HepG2 (cell line): ENCODE data around the gene MTCL1. TPM values are rescaled to one million over a fixed set of nuclear protein-coding genes. Genes with fewer than 3 reads are reported as not detected.

Source experiments
- ATAC-seq: fragments of 200-7000 bp; cut with Tn5 transposase; 3 replicates; pipeline ENCODE4 v1.9.1; 2020; ENCODE audit warnings: mild to moderate bottlenecking, moderate library complexity
- BruUV-seq: library from RNA; stranded (reverse); fragments of 400-500 nt; replicated peaks from 2 replicates; lab custom pipeline; 2021; lab: Mats Ljungman, UMichigan
- CTCF ChIA-PET: fragments of 300-600 bp; formaldehyde crosslinking; extraction: SDS; loops from one replicate; lab custom pipeline; 2021; ENCODE audit warnings: low total read pairs, inconsistent platforms, low intra/inter-chr PET ratio; lab: Yijun Ruan, JAX
- POLR2A ChIA-PET: fragments of 350-600 bp; sonication (Branson Sonifier 250); formaldehyde crosslinking; loops from one replicate; lab custom pipeline; 2020; ENCODE audit warnings: antibody characterized with exemption, inconsistent platforms; lab: Yijun Ruan, JAX
- DNase-seq: peaks from one replicate; pipeline ENCODE4 v3.0.0-alpha.2; 2015; ENCODE audit warnings: low spot score
- FAIRE-seq: peaks from 3 replicates; lab custom pipeline; 2011; peaks lifted over from hg19 to GRCh38; lab: Jason Lieb, UNC
- H2AFZ ChIP-seq: one replicate; pipeline ENCODE4 v1.6.1; 2011; ENCODE audit warnings: low read length, inconsistent platforms
- H3K27ac ChIP-seq: fragments of 300-600 bp; 3 replicates; pipeline ENCODE4 v1.8.0; 2011; ENCODE audit warnings: mixed run types, mild to moderate bottlenecking, mixed read lengths, low read length, inconsistent platforms; ENCODE audit not compliant: insufficient read depth; ENCODE audit errors: extremely low read length
- H3K27me3 ChIP-seq, 2 experiments: fragments of 200-600 bp in 1 of 2; 2 replicates in 1 of 2; 3 replicates in 1 of 2; pipeline versions ENCODE4 v1.6.0 to v1.8.0; 2011; ENCODE audit warnings: low read length in 2 of 2, mild to moderate bottlenecking in 2 of 2, moderate library complexity in 2 of 2, inconsistent platforms in 1 of 2; ENCODE audit not compliant: insufficient read depth in 2 of 2, control insufficient read depth in 1 of 2
- H3K36me3 ChIP-seq, 2 experiments: fragments of 200-600 bp in 1 of 2; replicated peaks in 1 of 2; 2 replicates in 1 of 2; 3 replicates in 1 of 2; pipeline versions ENCODE4 v1.5.1 to v1.8.0; 2011; ENCODE audit warnings: low read length in 2 of 2, inconsistent platforms in 1 of 2; ENCODE audit not compliant: insufficient read depth in 2 of 2, control insufficient read depth in 1 of 2
- H3K4me1 ChIP-seq: 2 replicates; pipeline ENCODE4 v1.5.1; 2012; ENCODE audit warnings: low read length, inconsistent platforms; ENCODE audit not compliant: insufficient read depth
- H3K4me2 ChIP-seq: 2 replicates; pipeline ENCODE4 v1.6.0; 2011; ENCODE audit warnings: low read depth, low read length, inconsistent platforms
- H3K4me3 ChIP-seq, 3 experiments: fragments of 200-600 bp in 1 of 3; sonication (generic), shearing (Covaris generic) in 1 of 3; replicated peaks in 1 of 3; 2 replicates each; pipeline ENCODE4 v1.5.1; 2011 to 2016; ENCODE audit warnings: low read length in 3 of 3, inconsistent platforms in 2 of 3, low read depth in 2 of 3, mild to moderate bottlenecking in 2 of 3, control low read depth in 1 of 3, mixed read lengths in 1 of 3; ENCODE audit not compliant: insufficient read depth in 1 of 3
- H3K79me2 ChIP-seq: one replicate; pipeline ENCODE4 v1.6.1; 2011; ENCODE audit warnings: low read length, inconsistent platforms; ENCODE audit not compliant: insufficient read depth
- H3K9ac ChIP-seq: 2 replicates; pipeline ENCODE4 v1.6.0; 2011; ENCODE audit warnings: mild to moderate bottlenecking, low read depth, low read length, inconsistent platforms; ENCODE audit not compliant: insufficient read depth
- H3K9me3 ChIP-seq: 2 replicates; pipeline ENCODE4 v1.5.1; 2012; ENCODE audit warnings: mild to moderate bottlenecking, low read length
- H4K20me1 ChIP-seq: 2 replicates; pipeline ENCODE4 v1.6.0; 2011; ENCODE audit warnings: inconsistent platforms, mild to moderate bottlenecking, low read length, moderate library complexity; ENCODE audit not compliant: insufficient read depth
- FOSL2 ChIP-seq: sonication (generic); formaldehyde crosslinking; IDR thresholded peaks from 2 replicates; pipeline ENCODE4 v1.4.0; 2020; ENCODE audit warnings: missing genetic modification reagents
- RXRA ChIP-seq: sonication (generic); formaldehyde crosslinking; IDR thresholded peaks from 2 replicates; pipeline ENCODE4 v1.5.1; 2020; ENCODE audit warnings: missing genetic modification reagents
- ZBTB43 ChIP-seq: sonication (generic); formaldehyde crosslinking; conservative IDR thresholded peaks from 2 replicates; pipeline ENCODE4 v1.4.0; 2020; ENCODE audit warnings: missing genetic modification reagents
- ZNF562 ChIP-seq: sonication (generic); formaldehyde crosslinking; IDR thresholded peaks from 2 replicates; pipeline ENCODE4 v1.8.0; 2022; ENCODE audit warnings: missing genetic modification reagents, borderline replicate concordance
- ZNF687 ChIP-seq: sonication (generic); formaldehyde crosslinking; IDR thresholded peaks from 2 replicates; pipeline ENCODE4 v1.5.1; 2020; ENCODE audit warnings: mild to moderate bottlenecking, missing genetic modification reagents, moderate library complexity
- WGBS: methylation state at CpG from one replicate; pipeline ENCODE4 v1.1.6; 2017; ENCODE audit warnings: low lambda C conversion rate; 5-methylcytosine and 5-hydroxymethylcytosine counted together
- in situ Hi-C: cut with HindIII; loops from 2 replicates; pipeline ENCODE4 v1.10.0; 2017; ENCODE audit warnings: low pct_unique_long_range_greater_than_20kb; ENCODE audit not compliant: extremely low pct_ligation_motif_present
- intact Hi-C: fragments of 100-400 bp; cut with micrococcal nuclease; formaldehyde crosslinking; loops from one replicate; pipeline ENCODE4 v1.10.0; 2022; ENCODE audit not compliant: unreplicated experiment
- polyA plus RNA-seq, 8 experiments: library from polyadenylated mRNA; depleted of rRNA in 3 of 8; stranded (reverse) in 7 of 8; unstranded in 1 of 8; fragments of >200 nt; fragmentation: Illumina TruSeq in 4 of 8; extraction: Trizol in 4 of 8; gene quantifications; 2 replicates each; pipeline versions ENCODE4 v1.2.1 to v1.2.3, GENCODE V29; 2011 to 2016; ENCODE audit warnings: low read depth in 4 of 8, missing spikeins in 1 of 8, mixed read lengths in 1 of 8; ENCODE audit not compliant: insufficient read depth in 1 of 8
- total RNA-seq, 5 experiments: library from RNA; depleted of rRNA; stranded (reverse); fragments of >200 nt; fragmentation: Illumina TruSeq; extraction: Trizol; gene quantifications; 2 replicates each; pipeline ENCODE4 v1.2.3, GENCODE V29; 2016; ENCODE audit warnings: low read depth in 1 of 5
- TF ChIP-seq, protein P1 (sequence below): sonication (generic); formaldehyde crosslinking; IDR thresholded peaks from 2 replicates; pipeline ENCODE4 v1.4.0; 2020; ENCODE audit warnings: missing genetic modification reagents
- TF ChIP-seq, protein P2 (sequence below): sonication (generic); formaldehyde crosslinking; IDR thresholded peaks from 2 replicates; pipeline ENCODE4 v1.5.1; 2020; ENCODE audit warnings: missing genetic modification reagents, mild to moderate bottlenecking, borderline replicate concordance
- TF ChIP-seq, protein P3 (sequence below): sonication (generic); formaldehyde crosslinking; IDR thresholded peaks from 2 replicates; pipeline ENCODE4 v1.4.0; 2020; ENCODE audit warnings: mild to moderate bottlenecking, low read depth, missing genetic modification reagents

Gene MTCL1
- total and polyA plus RNA-seq, 2 of the 13 experiments (the other 11 are each of a cell fraction or from before 2014, with no cell fraction given) = 3.1 to 3.2 TPM

GRCh38 chr18:8721716-8722115 is 16.4 kb downstream of the MTCL1 start:
- BruUV-seq = no TSS peak
- H3K27ac ChIP-seq = no peak overlapping the region
- no peaks in the 10 kb centered on the region; a peak in 1 of 5 replicates for H3K36me3 ChIP-seq
- no peaks in the 10 kb centered on the region for H3K79me2 ChIP-seq
- no peaks in the 10 kb centered on the region for H3K27me3 ChIP-seq
- H3K4me1 ChIP-seq = peaks cover 23% of the 10 kb centered on the region
- ATAC-seq = no peak; the same call in 2 of the 3 replicates
- peak; percentile 41 for DNase-seq
- FAIRE-seq = no peak
- ChIA-PET POLR2A (no interaction called here), CTCF (no interaction called here)
- no peak overlapping the region for H2AFZ ChIP-seq
- H4K20me1 ChIP-seq = no peaks in the 10 kb centered on the region
- WGBS = 92% methylated on average over 5 of the region's 5 CpGs
- no peaks in the 10 kb centered on the region for H3K9me3 ChIP-seq
- no peak overlapping the region for H3K4me2 ChIP-seq
- H3K9ac ChIP-seq = no peak overlapping the region
- no peak overlapping the region for H3K4me3 ChIP-seq
- in situ Hi-C loops (no loop called here), intact Hi-C loops (no loop called here)
- TF ChIP-seq RXRA (CRISPR knock-in tag) (no peak), FOSL2 (CRISPR knock-in tag) (0 out of 2 replicates have a peak, but pooled peaks have one; percentile 25), ZBTB43 (CRISPR knock-in tag) (no peak), ZNF687 (peak; percentile 45), ZNF562 (CRISPR knock-in tag) (no peak)
- TF ChIP-seq, protein P1, sequence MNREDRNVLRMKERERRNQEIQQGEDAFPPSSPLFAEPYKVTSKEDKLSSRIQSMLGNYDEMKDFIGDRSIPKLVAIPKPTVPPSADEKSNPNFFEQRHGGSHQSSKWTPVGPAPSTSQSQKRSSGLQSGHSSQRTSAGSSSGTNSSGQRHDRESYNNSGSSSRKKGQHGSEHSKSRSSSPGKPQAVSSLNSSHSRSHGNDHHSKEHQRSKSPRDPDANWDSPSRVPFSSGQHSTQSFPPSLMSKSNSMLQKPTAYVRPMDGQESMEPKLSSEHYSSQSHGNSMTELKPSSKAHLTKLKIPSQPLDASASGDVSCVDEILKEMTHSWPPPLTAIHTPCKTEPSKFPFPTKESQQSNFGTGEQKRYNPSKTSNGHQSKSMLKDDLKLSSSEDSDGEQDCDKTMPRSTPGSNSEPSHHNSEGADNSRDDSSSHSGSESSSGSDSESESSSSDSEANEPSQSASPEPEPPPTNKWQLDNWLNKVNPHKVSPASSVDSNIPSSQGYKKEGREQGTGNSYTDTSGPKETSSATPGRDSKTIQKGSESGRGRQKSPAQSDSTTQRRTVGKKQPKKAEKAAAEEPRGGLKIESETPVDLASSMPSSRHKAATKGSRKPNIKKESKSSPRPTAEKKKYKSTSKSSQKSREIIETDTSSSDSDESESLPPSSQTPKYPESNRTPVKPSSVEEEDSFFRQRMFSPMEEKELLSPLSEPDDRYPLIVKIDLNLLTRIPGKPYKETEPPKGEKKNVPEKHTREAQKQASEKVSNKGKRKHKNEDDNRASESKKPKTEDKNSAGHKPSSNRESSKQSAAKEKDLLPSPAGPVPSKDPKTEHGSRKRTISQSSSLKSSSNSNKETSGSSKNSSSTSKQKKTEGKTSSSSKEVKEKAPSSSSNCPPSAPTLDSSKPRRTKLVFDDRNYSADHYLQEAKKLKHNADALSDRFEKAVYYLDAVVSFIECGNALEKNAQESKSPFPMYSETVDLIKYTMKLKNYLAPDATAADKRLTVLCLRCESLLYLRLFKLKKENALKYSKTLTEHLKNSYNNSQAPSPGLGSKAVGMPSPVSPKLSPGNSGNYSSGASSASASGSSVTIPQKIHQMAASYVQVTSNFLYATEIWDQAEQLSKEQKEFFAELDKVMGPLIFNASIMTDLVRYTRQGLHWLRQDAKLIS (CRISPR knock-in tag) = no peak
- TF ChIP-seq, protein P2, sequence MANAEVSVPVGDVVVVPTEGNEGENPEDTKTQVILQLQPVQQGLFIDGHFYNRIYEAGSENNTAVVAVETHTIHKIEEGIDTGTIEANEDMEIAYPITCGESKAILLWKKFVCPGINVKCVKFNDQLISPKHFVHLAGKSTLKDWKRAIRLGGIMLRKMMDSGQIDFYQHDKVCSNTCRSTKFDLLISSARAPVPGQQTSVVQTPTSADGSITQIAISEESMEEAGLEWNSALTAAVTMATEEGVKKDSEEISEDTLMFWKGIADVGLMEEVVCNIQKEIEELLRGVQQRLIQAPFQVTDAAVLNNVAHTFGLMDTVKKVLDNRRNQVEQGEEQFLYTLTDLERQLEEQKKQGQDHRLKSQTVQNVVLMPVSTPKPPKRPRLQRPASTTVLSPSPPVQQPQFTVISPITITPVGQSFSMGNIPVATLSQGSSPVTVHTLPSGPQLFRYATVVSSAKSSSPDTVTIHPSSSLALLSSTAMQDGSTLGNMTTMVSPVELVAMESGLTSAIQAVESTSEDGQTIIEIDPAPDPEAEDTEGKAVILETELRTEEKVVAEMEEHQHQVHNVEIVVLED (CRISPR knock-in tag) = no peak
- TF ChIP-seq, protein P3, sequence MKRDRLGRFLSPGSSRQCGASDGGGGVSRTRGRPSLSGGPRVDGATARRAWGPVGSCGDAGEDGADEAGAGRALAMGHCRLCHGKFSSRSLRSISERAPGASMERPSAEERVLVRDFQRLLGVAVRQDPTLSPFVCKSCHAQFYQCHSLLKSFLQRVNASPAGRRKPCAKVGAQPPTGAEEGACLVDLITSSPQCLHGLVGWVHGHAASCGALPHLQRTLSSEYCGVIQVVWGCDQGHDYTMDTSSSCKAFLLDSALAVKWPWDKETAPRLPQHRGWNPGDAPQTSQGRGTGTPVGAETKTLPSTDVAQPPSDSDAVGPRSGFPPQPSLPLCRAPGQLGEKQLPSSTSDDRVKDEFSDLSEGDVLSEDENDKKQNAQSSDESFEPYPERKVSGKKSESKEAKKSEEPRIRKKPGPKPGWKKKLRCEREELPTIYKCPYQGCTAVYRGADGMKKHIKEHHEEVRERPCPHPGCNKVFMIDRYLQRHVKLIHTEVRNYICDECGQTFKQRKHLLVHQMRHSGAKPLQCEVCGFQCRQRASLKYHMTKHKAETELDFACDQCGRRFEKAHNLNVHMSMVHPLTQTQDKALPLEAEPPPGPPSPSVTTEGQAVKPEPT = no peak
